Mesothelial cell of epicardium (in vitro differentiated cells): Measurements from ENCODE around the gene UNC5B. TPM values are rescaled to one million over a fixed set of nuclear protein-coding genes. Genes with fewer than 3 reads are reported as not detected.

ENCODE experiments used
- DNase-seq, 2 experiments: peaks; one replicate each; pipeline ENCODE4 v3.0.0; 2021; ENCODE audit warnings: low spot score in 2 of 2; ENCODE audit not compliant: unreplicated experiment in 2 of 2
- H3K27ac Mint-ChIP-seq: 2 replicates; pipeline ENCODE4 v1.8.0; 2021; ENCODE audit warnings: mixed read lengths
- H3K27me3 Mint-ChIP-seq: 2 replicates; pipeline ENCODE4 v1.8.0; 2021; ENCODE audit warnings: low read depth, mixed read lengths
- H3K36me3 Mint-ChIP-seq: 2 replicates; pipeline ENCODE4 v1.8.0; 2021; ENCODE audit warnings: mixed read lengths
- H3K4me1 Mint-ChIP-seq: 2 replicates; pipeline ENCODE4 v1.8.0; 2021; ENCODE audit warnings: mixed read lengths
- H3K4me3 Mint-ChIP-seq: 2 replicates; pipeline ENCODE4 v1.8.0; 2021; ENCODE audit warnings: mild to moderate bottlenecking, moderate library complexity, mixed read lengths
- H3K9me3 Mint-ChIP-seq: 2 replicates; pipeline ENCODE4 v1.8.0; 2021; ENCODE audit warnings: mixed read lengths
- CTCF ChIP-seq: fragments of 200-600 bp; sonication (generic); IDR thresholded peaks from one replicate; pipeline ENCODE4 v1.5.0; 2021; ENCODE audit warnings: antibody characterized with exemption; ENCODE audit not compliant: unreplicated experiment
- total RNA-seq: library from RNA; stranded (reverse); gene quantifications from 3 replicates; pipeline ENCODE4 v1.2.1, GENCODE V29; 2021

UNC5B gene
- total RNA-seq, 1 donor from 2014 or later = 91.5 TPM

DNA sequence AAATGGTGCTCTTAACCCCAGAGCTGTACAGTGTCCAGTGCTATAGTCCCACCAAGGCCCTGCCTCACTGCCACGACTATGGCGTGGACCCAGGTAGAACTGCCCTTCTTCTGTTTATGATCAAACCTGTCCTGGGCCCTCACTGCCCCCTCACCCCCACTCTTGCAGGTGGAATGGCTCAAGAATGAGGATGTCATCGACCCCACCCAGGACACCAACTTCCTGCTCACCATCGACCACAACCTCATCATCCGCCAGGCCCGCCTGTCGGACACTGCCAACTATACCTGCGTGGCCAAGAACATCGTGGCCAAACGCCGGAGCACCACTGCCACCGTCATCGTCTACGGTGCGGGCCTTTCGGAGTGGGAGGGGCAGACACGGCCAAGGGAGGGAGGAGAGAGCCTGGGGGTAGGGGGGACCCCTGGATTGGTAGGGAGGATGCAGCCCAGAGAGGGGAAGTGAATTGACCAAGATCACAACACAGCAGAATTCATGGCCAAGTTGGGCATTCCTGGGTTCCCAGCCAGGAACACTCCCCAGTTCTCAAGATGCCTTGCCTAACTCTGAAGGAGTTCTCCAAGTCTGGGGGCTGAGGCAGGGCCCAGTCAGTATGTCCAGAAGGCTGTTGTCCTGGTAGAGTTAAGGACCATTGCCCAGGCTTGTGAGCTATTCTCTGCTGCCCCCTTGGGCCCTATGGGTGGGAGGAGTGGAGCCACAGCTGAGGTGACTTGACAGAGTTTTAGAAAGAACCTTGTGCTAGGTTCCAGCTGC is 74.3 kb downstream of the UNC5B start:
- DNase-seq = no peak
- Mint-ChIP-seq H3K4me1 (peaks cover 2% of the 10 kb centered on the region), H3K27me3 (no peaks in the 10 kb centered on the region), H3K36me3 (peaks cover 29% of the 10 kb centered on the region), H3K4me3 (no peak overlapping the region), H3K27ac (no peak overlapping the region), H3K9me3 (no peaks in the 10 kb centered on the region)
- no peak for TF ChIP-seq CTCF

GRCh38 chr10:71287456-71287855 is 75.1 kb downstream of the UNC5B start:
- Mint-ChIP-seq H3K27ac (no peak overlapping the region), H3K36me3 (peaks cover 29% of the 10 kb centered on the region), H3K9me3 (no peaks in the 10 kb centered on the region), H3K4me1 (peaks cover 2% of the 10 kb centered on the region), H3K27me3 (no peaks in the 10 kb centered on the region), H3K4me3 (no peak overlapping the region)
- TF ChIP-seq CTCF = no peak
- no peak for DNase-seq

DNA sequence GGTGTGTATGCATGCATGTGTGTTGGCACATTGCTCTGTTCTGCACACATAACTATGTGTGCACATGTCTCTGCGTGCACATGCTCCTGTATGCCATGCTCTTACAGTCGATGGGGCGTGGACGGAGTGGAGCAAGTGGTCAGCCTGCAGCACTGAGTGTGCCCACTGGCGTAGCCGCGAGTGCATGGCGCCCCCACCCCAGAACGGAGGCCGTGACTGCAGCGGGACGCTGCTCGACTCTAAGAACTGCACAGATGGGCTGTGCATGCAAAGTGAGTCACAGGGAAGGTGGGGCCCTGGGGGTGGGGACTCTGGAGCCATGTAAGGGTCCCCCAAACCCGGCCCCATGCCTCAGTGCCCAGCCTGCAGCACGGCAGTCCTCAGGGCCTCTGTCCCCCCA is 76.1 kb downstream of the UNC5B start:
- H3K9me3 Mint-ChIP-seq = no peaks in the 10 kb centered on the region
- H3K36me3 Mint-ChIP-seq = peaks cover 32% of the 10 kb centered on the region
- H3K4me1 Mint-ChIP-seq = no peaks in the 10 kb centered on the region
- TF ChIP-seq CTCF = no peak
- H3K27me3 Mint-ChIP-seq = no peaks in the 10 kb centered on the region
- H3K27ac Mint-ChIP-seq = no peak overlapping the region
- DNase-seq = no peak
- no peak overlapping the region for H3K4me3 Mint-ChIP-seq

DNA sequence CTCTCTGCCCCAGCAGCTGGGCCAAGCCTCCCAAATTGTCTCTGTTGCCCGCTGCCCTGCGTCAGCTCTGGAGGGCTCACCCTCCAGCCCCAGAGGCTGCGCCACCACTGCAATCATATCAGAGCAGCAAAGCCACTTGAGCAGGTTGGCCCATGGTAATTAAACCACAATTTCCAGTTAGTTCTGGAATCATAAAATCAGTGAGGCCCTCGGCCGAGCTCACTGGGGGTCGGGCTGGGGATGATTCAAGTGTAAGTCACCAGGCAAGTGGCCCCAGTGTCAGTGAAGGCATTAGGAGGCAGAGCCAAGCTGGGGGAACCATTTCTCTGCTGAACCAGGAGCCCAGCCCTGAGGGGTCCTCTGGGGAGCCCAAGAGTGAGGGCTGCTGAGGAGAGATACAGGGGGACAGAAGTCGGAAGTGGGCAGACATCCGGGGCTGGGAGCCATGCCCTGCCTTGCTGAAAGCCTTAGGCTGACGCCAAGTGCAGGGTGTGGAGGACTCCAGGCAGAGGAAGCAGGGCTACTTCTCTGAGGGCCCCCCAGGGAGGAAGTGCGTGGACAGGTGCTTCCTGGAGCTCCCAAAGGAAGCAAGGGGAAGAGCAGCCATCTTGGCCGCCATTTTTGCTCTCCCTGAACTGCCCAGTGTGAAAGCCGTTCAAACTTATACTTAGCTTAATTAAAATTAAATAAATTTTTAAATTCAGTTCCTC is 77.2 kb downstream of the UNC5B start:
- Mint-ChIP-seq H3K27me3 (no peaks in the 10 kb centered on the region), H3K9me3 (no peaks in the 10 kb centered on the region), H3K36me3 (peaks cover 40% of the 10 kb centered on the region), H3K27ac (no peak overlapping the region), H3K4me3 (no peak overlapping the region), H3K4me1 (peaks cover 10% of the 10 kb centered on the region)
- DNase-seq = no peak
- TF ChIP-seq CTCF = no peak

GRCh38 chr10:71290331-71290730 is 78.0 kb downstream of the UNC5B start:
- no peak for TF ChIP-seq CTCF
- Mint-ChIP-seq H3K4me3 (no peak overlapping the region), H3K9me3 (no peaks in the 10 kb centered on the region), H3K27me3 (no peaks in the 10 kb centered on the region), H3K36me3 (peaks cover 42% of the 10 kb centered on the region), H3K27ac (no peak overlapping the region), H3K4me1 (peaks cover 10% of the 10 kb centered on the region)
- DNase-seq = no peak
